Cerebellar cortex (tissue), 1 donor: ENCODE measurements around the gene TMEM176A.
"Not testable (repeated sequence)": the region's sequence is repeated elsewhere in the genome, so short reads cannot be mapped to it uniquely, and the experiment has no call there.

Experiments
- DNase-seq: peaks from one replicate; pipeline ENCODE4 v3.0.0-alpha.2; 2015; ENCODE audit warnings: low spot score

Gene TMEM176A

GRCh38 chr7:150800581-150801241, at the start of gene TMEM176A:
TSS of gene TMEM176A (plus strand) at chr7:150800769. CDS start at chr7:150801551, 782 bp downstream.
- DNase-seq, result no peak

- DNase-seq, result no peak
These were observed 48.9 kb upstream of the TMEM176A start for GRCh38 chr7:150751702-150752101.

GRCh38 chr7:150753239-150753638, 47.3 kb upstream of the TMEM176A start:
- DNase-seq, result no peak

- DNase-seq, result peak; percentile 13
These were observed 46.6 kb upstream of the TMEM176A start for GRCh38 chr7:150753826-150754603.

- no peak for DNase-seq
These were observed 45.6 kb upstream of the TMEM176A start for GRCh38 chr7:150754951-150755350.

GRCh38 chr7:150755473-150756099, 45.0 kb upstream of the TMEM176A start:
- DNase-seq, result no peak

- DNase-seq, result no peak
These were observed 44.4 kb upstream of the TMEM176A start for GRCh38 chr7:150756166-150756565.

- DNase-seq, result no peak
These were observed 43.7 kb upstream of the TMEM176A start for GRCh38 chr7:150756858-150757257.

GRCh38 chr7:150759479-150759878, 41.1 kb upstream of the TMEM176A start:
- DNase-seq, result no peak

GRCh38 chr7:150766334-150766709, 34.2 kb upstream of the TMEM176A start:
- no peak for DNase-seq

- DNase-seq, result no peak
These were observed 30.8 kb upstream of the TMEM176A start for GRCh38 chr7:150769768-150770167.

GRCh38 chr7:150774131-150774530, 26.4 kb upstream of the TMEM176A start:
- not testable (repeated sequence) for DNase-seq

- DNase-seq, result no peak
These were observed 22.4 kb upstream of the TMEM176A start for GRCh38 chr7:150778014-150778737.

GRCh38 chr7:150778738-150779301, 21.7 kb upstream of the TMEM176A start:
- DNase-seq, result peak; percentile 81

- DNase-seq, result no peak
These were observed 20.3 kb upstream of the TMEM176A start for GRCh38 chr7:150780292-150780691.

- no peak for DNase-seq
These were observed 19.5 kb upstream of the TMEM176A start for GRCh38 chr7:150781103-150781502.

- DNase-seq, result no peak
These were observed 18.6 kb upstream of the TMEM176A start for GRCh38 chr7:150781961-150782360.

GRCh38 chr7:150784120-150784736, 16.3 kb upstream of the TMEM176A start:
- DNase-seq, result no peak

GRCh38 chr7:150784954-150785353, 15.6 kb upstream of the TMEM176A start:
- no peak for DNase-seq

GRCh38 chr7:150787321-150788281, 13.0 kb upstream of the TMEM176A start:
- no peak for DNase-seq
